Fibroblast of lung (primary cell): ENCODE data around the gene CELF2.

Source experiments
- EZH2 ChIP-seq: IDR thresholded peaks from 2 replicates; pipeline ENCODE4 v1.5.1; 2012; ENCODE audit warnings: low read length, control low read depth, mild to moderate bottlenecking; ENCODE audit errors: missing control alignments
- TF ChIP-seq, protein P1 (sequence below), 2 donors: IDR thresholded peaks in 1 of 2; conservative IDR thresholded peaks in 1 of 2; 1 replicate in 1 of 2; 2 replicates in 1 of 2; pipeline ENCODE4 v1.5.1; 2011 to 2012; ENCODE audit warnings: low read length in 2 of 2, control low read depth in 1 of 2, inconsistent platforms in 1 of 2, low read depth in 1 of 2, mild to moderate bottlenecking in 1 of 2

- TF ChIP-seq, protein P1, sequence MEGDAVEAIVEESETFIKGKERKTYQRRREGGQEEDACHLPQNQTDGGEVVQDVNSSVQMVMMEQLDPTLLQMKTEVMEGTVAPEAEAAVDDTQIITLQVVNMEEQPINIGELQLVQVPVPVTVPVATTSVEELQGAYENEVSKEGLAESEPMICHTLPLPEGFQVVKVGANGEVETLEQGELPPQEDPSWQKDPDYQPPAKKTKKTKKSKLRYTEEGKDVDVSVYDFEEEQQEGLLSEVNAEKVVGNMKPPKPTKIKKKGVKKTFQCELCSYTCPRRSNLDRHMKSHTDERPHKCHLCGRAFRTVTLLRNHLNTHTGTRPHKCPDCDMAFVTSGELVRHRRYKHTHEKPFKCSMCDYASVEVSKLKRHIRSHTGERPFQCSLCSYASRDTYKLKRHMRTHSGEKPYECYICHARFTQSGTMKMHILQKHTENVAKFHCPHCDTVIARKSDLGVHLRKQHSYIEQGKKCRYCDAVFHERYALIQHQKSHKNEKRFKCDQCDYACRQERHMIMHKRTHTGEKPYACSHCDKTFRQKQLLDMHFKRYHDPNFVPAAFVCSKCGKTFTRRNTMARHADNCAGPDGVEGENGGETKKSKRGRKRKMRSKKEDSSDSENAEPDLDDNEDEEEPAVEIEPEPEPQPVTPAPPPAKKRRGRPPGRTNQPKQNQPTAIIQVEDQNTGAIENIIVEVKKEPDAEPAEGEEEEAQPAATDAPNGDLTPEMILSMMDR (conservative IDR thresholded peaks at IDR 0.05 in 1 of 2, IDR thresholded peaks at IDR 0.05 in 1 of 2; ENCODE audit: low read depth in 1 of 2, low read length in 2 of 2) = no peak
- no peak for TF ChIP-seq EZH2
Observed at GRCh38 chr10:11276449-11276990, 258.8 kb downstream of the CELF2 start.
